Liver (tissue), 3 donors: ENCODE data around the gene PPP2CA.

Experiments used
- CTCF ChIP-seq: fragments of 150-350 bp; IDR thresholded peaks from 2 replicates; pipeline ENCODE4 v1.5.1; 2017; ENCODE audit warnings: improper control_type of control experiment, low read depth, low read length; ENCODE audit not compliant: missing input control
- EGR1 ChIP-seq, 2 donors: IDR thresholded peaks; 2 replicates each; pipeline ENCODE4 v1.6.1; 2016 to 2018; ENCODE audit warnings: antibody characterized with exemption in 2 of 2, low read depth in 2 of 2
- FOXA1 ChIP-seq: IDR thresholded peaks from 2 replicates; pipeline ENCODE4 v1.6.1; 2016; ENCODE audit warnings: antibody characterized with exemption
- HNF4A ChIP-seq, 2 donors: conservative IDR thresholded peaks; 2 replicates each; pipeline ENCODE4 v1.6.1; 2016; ENCODE audit warnings: antibody characterized with exemption in 2 of 2, mild to moderate bottlenecking in 2 of 2
- HNF4G ChIP-seq: IDR thresholded peaks from 2 replicates; pipeline ENCODE4 v1.6.1; 2016; ENCODE audit warnings: antibody characterized with exemption
- JUND ChIP-seq, 2 donors: IDR thresholded peaks; 2 replicates each; pipeline ENCODE4 v1.6.1; 2016; ENCODE audit warnings: antibody characterized with exemption in 2 of 2
- MAX ChIP-seq: IDR thresholded peaks from 2 replicates; pipeline ENCODE4 v1.6.1; 2016; ENCODE audit warnings: antibody characterized with exemption
- RAD21 ChIP-seq, 2 donors: IDR thresholded peaks; 2 replicates each; pipeline ENCODE4 v1.6.1; 2016; ENCODE audit warnings: antibody characterized with exemption in 2 of 2, mild to moderate bottlenecking in 2 of 2
- REST ChIP-seq: IDR thresholded peaks from 2 replicates; pipeline ENCODE4 v1.6.1; 2016; ENCODE audit warnings: antibody characterized with exemption, mild to moderate bottlenecking
- RXRA ChIP-seq, 2 donors: IDR thresholded peaks; 2 replicates each; pipeline ENCODE4 v1.6.1; 2017 to 2018; ENCODE audit warnings: antibody characterized with exemption in 2 of 2, mild to moderate bottlenecking in 1 of 2
- SP1 ChIP-seq: IDR thresholded peaks from 2 replicates; pipeline ENCODE4 v1.6.1; 2018; ENCODE audit warnings: antibody characterized with exemption, mild to moderate bottlenecking
- TAF1 ChIP-seq: conservative IDR thresholded peaks from 2 replicates; pipeline ENCODE4 v1.6.1; 2016; ENCODE audit warnings: antibody characterized with exemption, mild to moderate bottlenecking
- YY1 ChIP-seq: IDR thresholded peaks from 2 replicates; pipeline ENCODE4 v1.6.1; 2016; ENCODE audit warnings: antibody characterized with exemption, mild to moderate bottlenecking
- donor health status: healthy.
- donor health status: healthy.

GRCh38 chr5:134242146-134242545, 16.3 kb upstream of the PPP2CA start:
- TF ChIP-seq CTCF (no peak), YY1 (no peak), EGR1 (IDR thresholded peaks at IDR 0.05; ENCODE audit: low read depth in 2 of 2) (no peak), JUND (IDR thresholded peaks at IDR 0.05) (no peak), TAF1 (no peak), REST (no peak), HNF4A (conservative IDR thresholded peaks at IDR 0.05) (no peak), MAX (no peak), FOXA1 (no peak), HNF4G (no peak), RAD21 (IDR thresholded peaks at IDR 0.05) (no peak), SP1 (no peak), RXRA (IDR thresholded peaks at IDR 0.05) (no peak)
